ENCODE data around the gene MACROD2.

DNA sequence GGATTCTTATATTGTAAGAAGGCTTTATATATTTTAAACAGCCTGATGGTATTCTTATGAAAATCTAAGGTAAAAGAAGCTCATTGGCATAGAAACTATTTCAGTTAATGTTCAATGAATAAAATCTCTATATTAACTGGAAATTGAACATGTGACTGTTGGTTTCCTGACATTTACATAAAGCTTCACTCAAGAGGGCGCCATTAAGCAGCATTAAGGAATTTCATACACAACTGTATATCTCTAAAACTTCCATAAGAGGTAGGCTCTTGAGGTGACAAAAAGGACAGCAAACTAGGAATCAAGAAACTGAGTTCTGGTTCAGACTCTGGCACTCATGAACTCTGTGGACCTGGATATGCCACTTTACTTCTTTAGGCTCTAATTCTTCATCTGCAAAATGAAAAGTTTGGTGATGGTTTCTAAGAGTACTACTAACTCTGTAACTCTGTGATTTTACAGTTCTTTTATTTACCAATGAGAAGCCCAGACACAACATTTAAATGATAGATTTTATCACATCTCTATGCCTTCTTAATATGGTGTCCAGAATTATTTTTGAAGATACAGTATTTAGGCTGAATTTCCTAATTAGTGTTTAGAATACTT lies 194.6 kb downstream of the MACROD2 start:
- TF ChIP-seq, protein P1, sequence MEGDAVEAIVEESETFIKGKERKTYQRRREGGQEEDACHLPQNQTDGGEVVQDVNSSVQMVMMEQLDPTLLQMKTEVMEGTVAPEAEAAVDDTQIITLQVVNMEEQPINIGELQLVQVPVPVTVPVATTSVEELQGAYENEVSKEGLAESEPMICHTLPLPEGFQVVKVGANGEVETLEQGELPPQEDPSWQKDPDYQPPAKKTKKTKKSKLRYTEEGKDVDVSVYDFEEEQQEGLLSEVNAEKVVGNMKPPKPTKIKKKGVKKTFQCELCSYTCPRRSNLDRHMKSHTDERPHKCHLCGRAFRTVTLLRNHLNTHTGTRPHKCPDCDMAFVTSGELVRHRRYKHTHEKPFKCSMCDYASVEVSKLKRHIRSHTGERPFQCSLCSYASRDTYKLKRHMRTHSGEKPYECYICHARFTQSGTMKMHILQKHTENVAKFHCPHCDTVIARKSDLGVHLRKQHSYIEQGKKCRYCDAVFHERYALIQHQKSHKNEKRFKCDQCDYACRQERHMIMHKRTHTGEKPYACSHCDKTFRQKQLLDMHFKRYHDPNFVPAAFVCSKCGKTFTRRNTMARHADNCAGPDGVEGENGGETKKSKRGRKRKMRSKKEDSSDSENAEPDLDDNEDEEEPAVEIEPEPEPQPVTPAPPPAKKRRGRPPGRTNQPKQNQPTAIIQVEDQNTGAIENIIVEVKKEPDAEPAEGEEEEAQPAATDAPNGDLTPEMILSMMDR (IDR thresholded peaks at IDR 0.05) = no peak
- no peak for TF ChIP-seq EP300 (IDR thresholded peaks at IDR 0.05)
- TF ChIP-seq POLR2A (IDR thresholded peaks at IDR 0.05) = no peak

All from ovary (tissue), 3 donors.